ENCODE results near the gene RAB8B.

DNA sequence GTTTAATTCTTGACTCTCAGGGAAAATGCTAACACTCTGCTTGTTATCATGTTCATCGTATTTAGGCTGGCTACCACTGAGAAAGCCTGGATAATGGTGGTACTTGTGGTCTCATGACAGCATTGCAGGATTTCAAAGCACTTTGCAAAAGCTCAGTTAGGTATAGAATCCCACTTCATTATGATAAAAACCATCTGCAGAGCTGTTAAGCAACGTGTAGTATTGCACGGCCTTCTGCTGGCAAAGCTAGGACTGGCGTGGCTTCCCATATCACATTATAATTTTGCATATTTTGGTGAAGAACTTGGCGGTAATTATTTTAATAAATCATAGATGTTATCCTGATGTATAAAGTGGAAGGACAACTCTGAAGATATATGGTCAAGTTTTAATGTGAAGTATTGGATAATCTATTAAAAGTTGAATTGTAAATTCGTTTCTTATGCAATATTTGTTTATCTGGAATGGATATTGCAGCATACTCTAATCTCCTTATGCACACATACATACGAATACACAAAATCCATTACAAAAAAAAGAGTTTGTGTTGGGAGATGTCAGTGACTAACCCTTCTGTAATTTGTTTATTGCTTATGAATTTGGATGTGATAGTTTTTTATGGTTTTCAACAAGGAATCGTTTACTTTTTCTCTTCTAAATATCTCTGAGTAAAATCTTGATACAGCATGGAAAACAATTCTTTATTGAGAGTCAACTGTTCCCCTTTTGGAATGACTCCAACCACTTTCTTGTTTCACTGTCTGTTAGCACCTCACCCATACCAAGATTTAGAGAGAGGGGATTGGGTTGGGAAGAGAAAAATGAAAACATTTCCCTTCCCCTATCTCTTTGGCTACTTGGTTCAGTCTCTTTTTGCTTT, 9.2 kb downstream of the RAB8B start:
- TF ChIP-seq POLR2AphosphoS5 (IDR thresholded peaks at IDR 0.05; ENCODE audit: low read depth, low read length) (no peak), SIN3A (IDR thresholded peaks at IDR 0.05; ENCODE audit: borderline replicate concordance, insufficient read depth, low read length) (no peak)
- TF ChIP-seq, protein P1, sequence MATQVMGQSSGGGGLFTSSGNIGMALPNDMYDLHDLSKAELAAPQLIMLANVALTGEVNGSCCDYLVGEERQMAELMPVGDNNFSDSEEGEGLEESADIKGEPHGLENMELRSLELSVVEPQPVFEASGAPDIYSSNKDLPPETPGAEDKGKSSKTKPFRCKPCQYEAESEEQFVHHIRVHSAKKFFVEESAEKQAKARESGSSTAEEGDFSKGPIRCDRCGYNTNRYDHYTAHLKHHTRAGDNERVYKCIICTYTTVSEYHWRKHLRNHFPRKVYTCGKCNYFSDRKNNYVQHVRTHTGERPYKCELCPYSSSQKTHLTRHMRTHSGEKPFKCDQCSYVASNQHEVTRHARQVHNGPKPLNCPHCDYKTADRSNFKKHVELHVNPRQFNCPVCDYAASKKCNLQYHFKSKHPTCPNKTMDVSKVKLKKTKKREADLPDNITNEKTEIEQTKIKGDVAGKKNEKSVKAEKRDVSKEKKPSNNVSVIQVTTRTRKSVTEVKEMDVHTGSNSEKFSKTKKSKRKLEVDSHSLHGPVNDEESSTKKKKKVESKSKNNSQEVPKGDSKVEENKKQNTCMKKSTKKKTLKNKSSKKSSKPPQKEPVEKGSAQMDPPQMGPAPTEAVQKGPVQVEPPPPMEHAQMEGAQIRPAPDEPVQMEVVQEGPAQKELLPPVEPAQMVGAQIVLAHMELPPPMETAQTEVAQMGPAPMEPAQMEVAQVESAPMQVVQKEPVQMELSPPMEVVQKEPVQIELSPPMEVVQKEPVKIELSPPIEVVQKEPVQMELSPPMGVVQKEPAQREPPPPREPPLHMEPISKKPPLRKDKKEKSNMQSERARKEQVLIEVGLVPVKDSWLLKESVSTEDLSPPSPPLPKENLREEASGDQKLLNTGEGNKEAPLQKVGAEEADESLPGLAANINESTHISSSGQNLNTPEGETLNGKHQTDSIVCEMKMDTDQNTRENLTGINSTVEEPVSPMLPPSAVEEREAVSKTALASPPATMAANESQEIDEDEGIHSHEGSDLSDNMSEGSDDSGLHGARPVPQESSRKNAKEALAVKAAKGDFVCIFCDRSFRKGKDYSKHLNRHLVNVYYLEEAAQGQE (IDR thresholded peaks at IDR 0.05; ENCODE audit: insufficient read depth in 1 of 2, low read depth in 2 of 2, low read length in 2 of 2), result no peak
